GM13976 (cell line): Measurements from ENCODE around the gene KCTD16.

Experiments used
- DNase-seq: peaks from one replicate; pipeline ENCODE4 v3.0.0; 2012; ENCODE audit warnings: low spot score
- CTCF ChIP-seq: IDR thresholded peaks from 2 replicates; pipeline ENCODE4 v1.5.1; 2012; ENCODE audit warnings: borderline replicate concordance, mild to moderate bottlenecking; ENCODE audit not compliant: insufficient read depth; ENCODE audit errors: extremely low read depth, missing control alignments, control extremely low read depth
- in situ Hi-C: fragments of 300-500 bp; cut with MboI; formaldehyde crosslinking; loops from one replicate; pipeline ENCODE4 v1.12.0; 2022; ENCODE audit warnings: low sequenced_read_pairs, mixed read lengths, inconsistent platforms; ENCODE audit not compliant: unreplicated experiment

The KCTD16 gene

GRCh38 chr5:144298658-144299057 lies 128.0 kb downstream of the KCTD16 start:
- DNase-seq = no peak
- TF ChIP-seq CTCF = no peak
- in situ Hi-C loops = no loop called here

- in situ Hi-C loops = no loop called here
- TF ChIP-seq CTCF = no peak
- no peak for DNase-seq
These were observed 134.0 kb downstream of the KCTD16 start for GRCh38 chr5:144304688-144305087.

GRCh38 chr5:144307736-144308135 lies 137.1 kb downstream of the KCTD16 start:
- no peak for TF ChIP-seq CTCF
- DNase-seq = no peak
- in situ Hi-C loops = no loop called here

- TF ChIP-seq CTCF = no peak
- DNase-seq = no peak
- in situ Hi-C loops = no loop called here
These were observed 137.5 kb downstream of the KCTD16 start for GRCh38 chr5:144308174-144308573.

- in situ Hi-C loops = no loop called here
- TF ChIP-seq CTCF = no peak
- DNase-seq = no peak
These were observed 138.4 kb downstream of the KCTD16 start for GRCh38 chr5:144308906-144309670.

GRCh38 chr5:144310621-144311020 lies 139.9 kb downstream of the KCTD16 start:
- DNase-seq = no peak
- in situ Hi-C loops = no loop called here
- TF ChIP-seq CTCF = no peak
